HS-5 (cell line): ENCODE measurements around the gene PTPN18.

Source experiments
- DNase-seq: peaks from one replicate; pipeline ENCODE4 v3.0.0-alpha.2; 2012; ENCODE audit warnings: low read depth

PTPN18 gene

GRCh38 chr2:130365075-130365474, 9.2 kb downstream of the PTPN18 start:
- no peak for DNase-seq

GRCh38 chr2:130365963-130366362, 10.1 kb downstream of the PTPN18 start:
- no peak for DNase-seq

- DNase-seq: no peak
Observed at GRCh38 chr2:130366720-130367119, 10.9 kb downstream of the PTPN18 start.

- DNase-seq: no peak
Observed at GRCh38 chr2:130368786-130369185, 12.9 kb downstream of the PTPN18 start.

GRCh38 chr2:130369311-130369964, 13.6 kb downstream of the PTPN18 start:
- no peak for DNase-seq

- DNase-seq: no peak
Observed at GRCh38 chr2:130369965-130370341, 14.1 kb downstream of the PTPN18 start.

GRCh38 chr2:130370490-130370889, 14.6 kb downstream of the PTPN18 start:
- no peak for DNase-seq

GRCh38 chr2:130371723-130372054, 15.8 kb downstream of the PTPN18 start:
- DNase-seq: no peak

GRCh38 chr2:130372055-130372832, 16.4 kb downstream of the PTPN18 start:
- DNase-seq: no peak

GRCh38 chr2:130372833-130373807, 17.3 kb downstream of the PTPN18 start:
- DNase-seq: no peak

GRCh38 chr2:130373808-130374365, 18.0 kb downstream of the PTPN18 start:
- DNase-seq: no peak

GRCh38 chr2:130374587-130375290, 18.9 kb downstream of the PTPN18 start:
- DNase-seq: no peak

- DNase-seq: no peak
Observed at GRCh38 chr2:130375291-130376266, 19.7 kb downstream of the PTPN18 start.

- no peak for DNase-seq
Observed at GRCh38 chr2:130376433-130377293, 20.8 kb downstream of the PTPN18 start.

GRCh38 chr2:130377491-130377890, 21.6 kb downstream of the PTPN18 start:
- DNase-seq: no peak

- no peak for DNase-seq
Observed at GRCh38 chr2:130378206-130378897, 22.5 kb downstream of the PTPN18 start.

- DNase-seq: no peak
Observed at GRCh38 chr2:130378898-130379214, 23.0 kb downstream of the PTPN18 start.

- DNase-seq: no peak
Observed at GRCh38 chr2:130380096-130380934, 24.5 kb downstream of the PTPN18 start.
